Upper lobe of right lung (tissue), 1 donor: ENCODE measurements around the gene ST6GALNAC2. TPM values are rescaled to one million over a fixed set of nuclear protein-coding genes. Genes with fewer than 3 reads are reported as not detected.
"Not testable (repeated sequence)": the region's sequence is repeated elsewhere in the genome, so short reads cannot be mapped to it uniquely, and the experiment has no call there.

ENCODE experiments used
- ATAC-seq: fragments of 200-7000 bp; cut with Tn5 transposase; one replicate; pipeline ENCODE4 v1.9.1; 2020; ENCODE audit warnings: mild to moderate bottlenecking, moderate library complexity
- DNase-seq: peaks from one replicate; pipeline ENCODE4 v3.0.0-alpha.2; 2020
- H3K27ac ChIP-seq: fragments of 200-600 bp; one replicate; pipeline ENCODE4 v1.8.0; 2022
- H3K27me3 ChIP-seq: fragments of 200-600 bp; one replicate; pipeline ENCODE4 v1.8.0; 2022; ENCODE audit warnings: mild to moderate bottlenecking
- H3K36me3 ChIP-seq: fragments of 200-600 bp; one replicate; pipeline ENCODE4 v1.8.0; 2022
- H3K4me1 ChIP-seq: fragments of 200-600 bp; one replicate; pipeline ENCODE4 v1.8.0; 2022
- H3K4me3 ChIP-seq: fragments of 200-600 bp; one replicate; pipeline ENCODE4 v1.8.0; 2022; ENCODE audit warnings: mild to moderate bottlenecking
- H3K9me3 ChIP-seq: fragments of 200-600 bp; one replicate; pipeline ENCODE4 v1.8.0; 2022
- CTCF ChIP-seq: fragments of 200-600 bp; IDR thresholded peaks from one replicate; pipeline ENCODE4 v1.8.0; 2022; ENCODE audit warnings: antibody characterized with exemption
- intact Hi-C: fragments of 100-400 bp; cut with DNase I; formaldehyde crosslinking; loops from one replicate; pipeline ENCODE4 v1.11.0; 2022
- total RNA-seq: library from RNA; stranded (reverse); fragmentation: NEBNext Ultra II Directional; extraction: Animal tissue kit (Norgen Biotek cat#: 25700); gene quantifications from one replicate; pipeline ENCODE4 v1.2.1, GENCODE V29; 2021
- donor health status: DM: no; HTN: yes; CAD: no; lungs with severe emphysema.

ST6GALNAC2 gene
- total RNA-seq, 1 donor from 2014 or later = 24.5 TPM

- intact Hi-C loops = no loop called here
Measured at GRCh38 chr17:76561799-76562268, 23.8 kb downstream of the ST6GALNAC2 start.

GRCh38 chr17:76561332-76561731 lies 24.3 kb downstream of the ST6GALNAC2 start:
- Histone ChIP-seq H3K27ac (peak overlapping the region; percentile 68), H3K4me1 (peaks cover 49% of the 10 kb centered on the region), H3K27me3 (no peaks in the 10 kb centered on the region), H3K9me3 (no peaks in the 10 kb centered on the region), H3K4me3 (peak overlapping the region; percentile 26), H3K36me3 (peaks cover 27% of the 10 kb centered on the region)
- no peak for ATAC-seq
- no peak for DNase-seq
- intact Hi-C loops = no loop called here
- no peak for TF ChIP-seq CTCF

More at GRCh38 chr17:76561799-76562268, 23.8 kb downstream of the ST6GALNAC2 start:
- peak overlapping the region; percentile 68 for H3K27ac ChIP-seq
- DNase-seq (no peak), ATAC-seq (no peak)
- no peaks in the 10 kb centered on the region for H3K9me3 ChIP-seq
- H3K4me3 ChIP-seq = no peak overlapping the region
- peaks cover 48% of the 10 kb centered on the region for H3K4me1 ChIP-seq
- no peak for TF ChIP-seq CTCF
- H3K27me3 ChIP-seq = no peaks in the 10 kb centered on the region
- peaks cover 32% of the 10 kb centered on the region for H3K36me3 ChIP-seq

- peaks cover 23% of the 10 kb centered on the region for H3K36me3 ChIP-seq
- intact Hi-C loops = no loop called here
- no peak for TF ChIP-seq CTCF
- peaks cover 49% of the 10 kb centered on the region for H3K4me1 ChIP-seq
- no peaks in the 10 kb centered on the region for H3K9me3 ChIP-seq
- no peak for ATAC-seq
- peak overlapping the region; percentile 68 for H3K27ac ChIP-seq
- no peak for DNase-seq
- no peaks in the 10 kb centered on the region for H3K27me3 ChIP-seq
- H3K4me3 ChIP-seq = peak overlapping the region; percentile 26
Measured at GRCh38 chr17:76560877-76561221, 24.8 kb downstream of the ST6GALNAC2 start.

- peaks cover 17% of the 10 kb centered on the region for H3K36me3 ChIP-seq
- H3K27ac ChIP-seq = peak overlapping the region; percentile 68
- no peaks in the 10 kb centered on the region for H3K9me3 ChIP-seq
- H3K27me3 ChIP-seq = no peaks in the 10 kb centered on the region
- DNase-seq = no peak
- TF ChIP-seq CTCF = no peak
- ATAC-seq = no peak
- H3K4me3 ChIP-seq = no peak overlapping the region
- intact Hi-C loops = no loop called here
- H3K4me1 ChIP-seq = peaks cover 49% of the 10 kb centered on the region
Measured at GRCh38 chr17:76560036-76560876, 25.4 kb downstream of the ST6GALNAC2 start.

- intact Hi-C loops, ATAC-seq, H3K27ac ChIP-seq, H3K27me3 ChIP-seq, DNase-seq, H3K9me3 ChIP-seq: not testable (repeated sequence)
- Histone ChIP-seq H3K4me3 (peak overlapping the region; percentile 99), H3K4me1 (peaks cover 49% of the 10 kb centered on the region), H3K36me3 (peaks cover 12% of the 10 kb centered on the region)
Measured at GRCh38 chr17:76559460-76559859, 26.2 kb downstream of the ST6GALNAC2 start.

GRCh38 chr17:76558198-76559095 lies 27.2 kb downstream of the ST6GALNAC2 start:
- peaks cover 11% of the 10 kb centered on the region for H3K36me3 ChIP-seq
- peak; percentile 47 for TF ChIP-seq CTCF
- intact Hi-C loops = no loop called here
- no peaks in the 10 kb centered on the region for H3K9me3 ChIP-seq
- H3K4me1 ChIP-seq = peaks cover 52% of the 10 kb centered on the region
- ATAC-seq = no peak
- peak overlapping the region; percentile 93 for H3K27ac ChIP-seq
- DNase-seq = no peak
- no peaks in the 10 kb centered on the region for H3K27me3 ChIP-seq
- peak overlapping the region; percentile 99 for H3K4me3 ChIP-seq
